H1 (cell line): Measurements from ENCODE around the gene SCO2. TPM values are rescaled to one million over a fixed set of nuclear protein-coding genes. Genes with fewer than 3 reads are reported as not detected.

ENCODE experiments used
- CTCF ChIA-PET: fragments of 300-600 bp; sonication (Branson Sonifier 250); formaldehyde crosslinking; loops from one replicate; lab custom pipeline; 2021; ENCODE audit not compliant: partially characterized antibody; lab: Charles Lee
- POLR2A ChIA-PET: fragments of 300-600 bp; sonication (Branson Sonifier 250); formaldehyde crosslinking; loops from one replicate; lab custom pipeline; 2021; ENCODE audit warnings: inconsistent platforms; ENCODE audit not compliant: partially characterized antibody; lab: Charles Lee
- DNase-seq, 2 experiments: peaks; one replicate each; pipeline versions ENCODE4 v3.0.0 to v3.0.0-alpha.2; 2010 to 2022; ENCODE audit warnings: low spot score in 2 of 2, low read depth in 1 of 2, mixed read lengths in 1 of 2
- FAIRE-seq: peaks from 2 replicates; lab custom pipeline; 2011; peaks lifted over from hg19 to GRCh38; lab: Jason Lieb, UNC
- H2AFZ ChIP-seq: 2 replicates; pipeline ENCODE4 v1.8.1; 2012; ENCODE audit warnings: low read length, inconsistent platforms
- H2AK5ac ChIP-seq: 2 replicates; pipeline ENCODE4 v1.6.1; 2013; ENCODE audit warnings: low read depth, low read length
- H2BK120ac ChIP-seq: replicated peaks from 2 replicates; pipeline ENCODE3; 2013; ENCODE audit warnings: low read depth, low read length, inconsistent platforms
- H2BK12ac ChIP-seq: 2 replicates; pipeline ENCODE4 v1.6.1; 2013; ENCODE audit warnings: low read depth, low read length
- H2BK15ac ChIP-seq: 2 replicates; pipeline ENCODE4 v1.6.1; 2013; ENCODE audit warnings: low read length
- H2BK20ac ChIP-seq: 2 replicates; pipeline ENCODE4 v1.6.1; 2013; ENCODE audit warnings: low read length
- H2BK5ac ChIP-seq: 2 replicates; pipeline ENCODE4 v1.6.1; 2013; ENCODE audit warnings: low read depth, low read length
- H3K14ac ChIP-seq: 2 replicates; pipeline ENCODE4 v1.6.1; 2013; ENCODE audit warnings: inconsistent platforms; ENCODE audit not compliant: insufficient read length
- H3K18ac ChIP-seq: 2 replicates; pipeline ENCODE4 v1.6.1; 2013; ENCODE audit warnings: low read length; ENCODE audit errors: extremely low read depth
- H3K23ac ChIP-seq: 2 replicates; pipeline ENCODE4 v1.6.1; 2013; ENCODE audit warnings: inconsistent platforms; ENCODE audit not compliant: insufficient read length
- H3K23me2 ChIP-seq: 2 replicates; pipeline ENCODE4 v1.6.1; 2013; ENCODE audit warnings: low read depth, low read length
- H3K27ac ChIP-seq: 2 replicates; pipeline ENCODE4 v1.6.1; 2011; ENCODE audit warnings: low read depth, low read length, inconsistent platforms
- H3K27me3 ChIP-seq, 4 experiments: replicated peaks in 1 of 4; 1 replicate in 1 of 4; 2 replicates in 3 of 4; pipeline versions ENCODE4 v1.6.1 to v1.8.1; 2011 to 2013; ENCODE audit warnings: low read length in 3 of 4, mild to moderate bottlenecking in 3 of 4, inconsistent platforms in 2 of 4, mixed read lengths in 2 of 4, moderate library complexity in 1 of 4; ENCODE audit not compliant: control insufficient read depth in 3 of 4, insufficient read depth in 3 of 4; ENCODE audit errors: extremely low read depth in 1 of 4
- H3K36me3 ChIP-seq, 4 experiments: 2 replicates each; pipeline versions ENCODE4 v1.6.1 to v1.8.1; 2011 to 2013; ENCODE audit warnings: mild to moderate bottlenecking in 4 of 4, low read length in 3 of 4, moderate library complexity in 2 of 4, control low read depth in 1 of 4, inconsistent platforms in 1 of 4; ENCODE audit not compliant: insufficient read depth in 4 of 4, control insufficient read depth in 2 of 4
- H3K4ac ChIP-seq: replicated peaks from 2 replicates; pipeline ENCODE3; 2013; ENCODE audit warnings: low read length, low read depth, mixed read lengths, inconsistent platforms; ENCODE audit not compliant: insufficient read length
- H3K4me1 ChIP-seq, 4 experiments: replicated peaks in 1 of 4; 1 replicate in 1 of 4; 2 replicates in 3 of 4; pipeline versions ENCODE4 v1.6.1 to v1.8.1; 2011 to 2013; ENCODE audit warnings: low read length in 3 of 4, inconsistent platforms in 2 of 4, mixed read lengths in 1 of 4; ENCODE audit not compliant: insufficient read depth in 4 of 4, control insufficient read depth in 3 of 4
- H3K4me2 ChIP-seq, 2 experiments: 2 replicates each; pipeline versions ENCODE4 v1.6.1 to v1.8.1; 2011 to 2013; ENCODE audit warnings: low read depth in 2 of 2, low read length in 2 of 2, control low read depth in 1 of 2, inconsistent platforms in 1 of 2, mild to moderate bottlenecking in 1 of 2; ENCODE audit not compliant: insufficient read depth in 1 of 2
- H3K4me3 ChIP-seq, 4 experiments: fragments of 200-600, 300-600 bp in 1 of 4; sonication (generic), shearing (Covaris generic), sonication (Bioruptor Twin) in 1 of 4; 2 replicates each; pipeline versions ENCODE4 v1.5.1 to v1.8.1; 2011 to 2016; ENCODE audit warnings: low read length in 4 of 4, low read depth in 3 of 4, control low read depth in 2 of 4, inconsistent platforms in 2 of 4, mild to moderate bottlenecking in 2 of 4, mixed read lengths in 1 of 4, moderate library complexity in 1 of 4; ENCODE audit not compliant: insufficient read depth in 2 of 4; ENCODE audit errors: extremely low read depth in 1 of 4
- H3K56ac ChIP-seq: replicated peaks from 2 replicates; pipeline ENCODE3; 2013; ENCODE audit warnings: low read depth, mild to moderate bottlenecking, mixed read lengths, low read length, inconsistent platforms; ENCODE audit not compliant: insufficient read length
- H3K79me1 ChIP-seq: 2 replicates; pipeline ENCODE4 v1.6.1; 2013; ENCODE audit warnings: low read depth, low read length, control low read depth
- H3K79me2 ChIP-seq, 2 experiments: 2 replicates each; pipeline versions ENCODE4 v1.6.1 to v1.8.1; 2012 to 2013; ENCODE audit warnings: low read length in 2 of 2, mild to moderate bottlenecking in 2 of 2, inconsistent platforms in 1 of 2; ENCODE audit not compliant: insufficient read depth in 2 of 2, control insufficient read depth in 1 of 2
- H3K9ac ChIP-seq, 4 experiments: replicated peaks in 1 of 4; 1 replicate in 1 of 4; 2 replicates in 3 of 4; pipeline versions ENCODE4 v1.6.1 to v1.8.1; 2011 to 2013; ENCODE audit warnings: low read depth in 3 of 4, low read length in 3 of 4, control low read depth in 2 of 4, mild to moderate bottlenecking in 2 of 4, moderate library complexity in 2 of 4, inconsistent platforms in 1 of 4; ENCODE audit errors: extremely low read depth in 1 of 4
- H3K9me3 ChIP-seq, 2 experiments: 2 replicates each; pipeline versions ENCODE4 v1.6.1 to v1.8.1; 2012 to 2013; ENCODE audit warnings: mild to moderate bottlenecking in 2 of 2, moderate library complexity in 2 of 2, control low read depth in 1 of 2, inconsistent platforms in 1 of 2, low read depth in 1 of 2, low read length in 1 of 2, mixed read lengths in 1 of 2; ENCODE audit not compliant: insufficient read depth in 2 of 2
- H4K20me1 ChIP-seq, 2 experiments: replicated peaks in 1 of 2; 2 replicates each; pipeline versions ENCODE3 to v1.8.1; 2011 to 2013; ENCODE audit warnings: inconsistent platforms in 2 of 2, low read length in 2 of 2, mild to moderate bottlenecking in 1 of 2; ENCODE audit not compliant: insufficient read depth in 2 of 2, control insufficient read depth in 1 of 2
- H4K5ac ChIP-seq: 2 replicates; pipeline ENCODE4 v1.6.1; 2013; ENCODE audit warnings: low read length, low read depth, mixed read lengths, inconsistent platforms; ENCODE audit not compliant: insufficient read length
- H4K8ac ChIP-seq: 2 replicates; pipeline ENCODE4 v1.8.0; 2013; ENCODE audit warnings: mild to moderate bottlenecking, moderate library complexity, low read length, inconsistent platforms; ENCODE audit not compliant: insufficient read depth; ENCODE audit errors: extremely low read depth
- H4K91ac ChIP-seq: replicated peaks from 2 replicates; pipeline ENCODE3; 2013; ENCODE audit warnings: low read length, mixed read lengths, inconsistent platforms; ENCODE audit not compliant: insufficient read length
- CEBPB ChIP-seq: IDR thresholded peaks from 2 replicates; pipeline ENCODE4 v1.6.1; 2012; ENCODE audit warnings: low read depth, low read length
- EP300 ChIP-seq, 2 experiments: IDR thresholded peaks; 1 replicate in 1 of 2; 2 replicates in 1 of 2; pipeline ENCODE4 v1.6.1; 2011 to 2012; ENCODE audit warnings: low read depth in 2 of 2, low read length in 2 of 2, mild to moderate bottlenecking in 2 of 2, borderline replicate concordance in 1 of 2, inconsistent platforms in 1 of 2, moderate library complexity in 1 of 2
- KDM5A ChIP-seq: fragments of 200-600 bp; IDR thresholded peaks from 2 replicates; pipeline ENCODE4 v1.7.1; 2012; ENCODE audit warnings: mild to moderate bottlenecking, low read length, inconsistent platforms, mixed read lengths
- NRF1 ChIP-seq: IDR thresholded peaks from 2 replicates; pipeline ENCODE4 v1.6.1; 2011; ENCODE audit warnings: mild to moderate bottlenecking, low read depth, low read length, improper control_type of control experiment
- POLR2A ChIP-seq, 2 experiments: IDR thresholded peaks; 1 replicate in 1 of 2; 2 replicates in 1 of 2; pipeline ENCODE4 v1.6.1; 2011; ENCODE audit warnings: low read depth in 2 of 2, low read length in 2 of 2, mild to moderate bottlenecking in 2 of 2; ENCODE audit errors: control extremely low read depth in 1 of 2
- SIN3A ChIP-seq, 2 experiments: IDR thresholded peaks in 1 of 2; conservative IDR thresholded peaks in 1 of 2; 2 replicates each; pipeline ENCODE4 v1.6.1; 2011 to 2012; ENCODE audit warnings: low read length in 2 of 2, improper control_type of control experiment in 1 of 2, low read depth in 1 of 2, mild to moderate bottlenecking in 1 of 2
- YY1 ChIP-seq: IDR thresholded peaks from 2 replicates; pipeline ENCODE4 v1.6.1; 2011; ENCODE audit warnings: low read depth, mild to moderate bottlenecking, low read length
- WGBS, 2 experiments: shearing (Covaris generic) in 1 of 2; methylation state at CpG; one replicate each; pipeline versions ENCODE4 v1.1.6 to v1.1.7; 2013 to 2015; ENCODE audit warnings: low lambda C conversion rate in 2 of 2, mixed read lengths in 2 of 2, inconsistent platforms in 1 of 2, low coverage in 1 of 2, missing lambda C conversion rate in 1 of 2; ENCODE audit not compliant: insufficient replicate concordance in 2 of 2, insufficient coverage in 1 of 2, insufficient read length in 1 of 2; ENCODE audit errors: extremely low coverage in 1 of 2, missing lambda C conversion rate in 1 of 2; 5-methylcytosine and 5-hydroxymethylcytosine counted together
- polyA plus RNA-seq, 7 experiments: library from polyadenylated mRNA; depleted of rRNA in 3 of 7; stranded (reverse) in 5 of 7; unstranded in 2 of 7; fragments of >200 nt in 5 of 7; fragments of 200-250 nt in 2 of 7; gene quantifications; 1 replicate in 5 of 7; 2 replicates in 1 of 7; 4 replicates in 1 of 7; pipeline versions ENCODE4 v1.2.1 to v1.2.3, GENCODE V29; 2011 to 2013; ENCODE audit warnings: missing spikeins in 2 of 7, mixed read lengths in 2 of 7
- total RNA-seq: library from RNA; stranded (reverse); fragmentation: NEBNext Ultra II Directional; extraction: Animal tissue kit (Norgen Biotek cat#: 25700); gene quantifications from 2 replicates; pipeline ENCODE4 v1.2.1, GENCODE V29; 2021
- TF ChIP-seq, protein P1 (sequence below): IDR thresholded peaks from 2 replicates; pipeline ENCODE4 v1.6.1; 2011; ENCODE audit warnings: low read depth, mild to moderate bottlenecking, low read length; ENCODE audit not compliant: insufficient read depth
- TF ChIP-seq, protein P2 (sequence below), 3 experiments: IDR thresholded peaks; 1 replicate in 2 of 3; 2 replicates in 1 of 3; pipeline versions ENCODE4 v1.5.1 to v1.6.1; 2011; ENCODE audit warnings: low read length in 3 of 3, mild to moderate bottlenecking in 3 of 3, inconsistent platforms in 2 of 3, low read depth in 1 of 3, moderate library complexity in 1 of 3; ENCODE audit not compliant: insufficient read depth in 1 of 3; ENCODE audit errors: control extremely low read depth in 1 of 3

Gene SCO2
- total and polyA plus RNA-seq, 2 of the 8 experiments (the other 6 are each of a cell fraction or from before 2014, with no cell fraction given): 2.0 TPM; not detected in 1

DNA sequence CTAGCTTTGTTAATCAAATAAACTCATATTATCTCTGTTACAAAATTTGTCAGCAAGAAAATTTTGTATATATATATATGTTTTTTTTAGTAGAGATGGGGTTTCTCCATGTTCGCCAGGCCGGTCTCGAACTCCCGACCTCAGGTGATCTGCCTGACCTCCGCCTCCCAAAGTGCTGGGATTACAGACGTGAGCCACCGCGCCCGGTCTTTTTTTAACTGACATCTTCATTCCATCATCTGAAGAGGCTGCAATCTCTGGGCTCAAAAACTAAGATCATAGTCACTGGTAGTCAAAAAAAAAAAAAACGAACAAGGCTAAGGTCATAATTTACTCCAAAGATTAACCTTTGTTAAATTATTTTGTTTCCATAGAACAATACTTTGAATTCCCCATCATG is 15.0 kb upstream of the SCO2 start:
- H4K91ac ChIP-seq: no peak overlapping the region
- FAIRE-seq: no peak
- H2AK5ac ChIP-seq: no peak overlapping the region
- 78% methylated on average over 10 of the region's 10 CpGs; no CpG with 5 or more reads in 1 of the 2 experiments for WGBS, 2 experiments
- ChIA-PET CTCF (interaction anchor here (0.6 to 6.6 kb wide), 4 partner anchors 15 to 1024 kb away, joined by 3 to 36 read pairs (median 3); partner anchors contain the start of gene SCO2), POLR2A (interaction anchor here (1.2 kb wide), 1 partner anchor 12 kb away, joined by 3 read pairs; no protein-coding TSS in a partner anchor)
- H3K27me3 ChIP-seq: peaks cover 0 to 10% (median 6%) of the 10 kb centered on the region in 4 experiments; a peak in 5 of 7 replicates
- no peaks in the 10 kb centered on the region for H3K23me2 ChIP-seq
- no peak overlapping the region for H3K18ac ChIP-seq
- H3K9me3 ChIP-seq: no peaks in the 10 kb centered on the region
- no peaks in the 10 kb centered on the region for H3K36me3 ChIP-seq
- no peak overlapping the region for H2BK15ac ChIP-seq
- no peak overlapping the region for H3K4me3 ChIP-seq
- H3K4me1 ChIP-seq: peaks cover 0 to 2% (median 0%) of the 10 kb centered on the region in 4 experiments; a peak in 1 of 7 replicates
- no peak overlapping the region for H3K9ac ChIP-seq
- H3K27ac ChIP-seq: no peak overlapping the region
- H4K5ac ChIP-seq: no peak overlapping the region
- no peak overlapping the region for H2BK120ac ChIP-seq
- H4K20me1 ChIP-seq: no peaks in the 10 kb centered on the region
- no peak for DNase-seq
- H3K4me2 ChIP-seq: no peak overlapping the region
- H2BK12ac ChIP-seq: no peak overlapping the region
- H3K4ac ChIP-seq: no peak overlapping the region
- no peak overlapping the region for H3K14ac ChIP-seq
- H2BK20ac ChIP-seq: no peak overlapping the region
- no peak overlapping the region for H3K23ac ChIP-seq
- H3K56ac ChIP-seq: no peak overlapping the region
- no peak overlapping the region for H2BK5ac ChIP-seq
- H4K8ac ChIP-seq: no peak overlapping the region
- no peaks in the 10 kb centered on the region for H3K79me1 ChIP-seq
- no peak overlapping the region for H2AFZ ChIP-seq
- no peaks in the 10 kb centered on the region for H3K79me2 ChIP-seq
- TF ChIP-seq, protein P1, sequence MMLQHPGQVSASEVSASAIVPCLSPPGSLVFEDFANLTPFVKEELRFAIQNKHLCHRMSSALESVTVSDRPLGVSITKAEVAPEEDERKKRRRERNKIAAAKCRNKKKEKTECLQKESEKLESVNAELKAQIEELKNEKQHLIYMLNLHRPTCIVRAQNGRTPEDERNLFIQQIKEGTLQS: no peak
- TF ChIP-seq YY1 (no peak), KDM5A (no peak), CEBPB (no peak), NRF1 (no peak), POLR2A (IDR thresholded peaks at IDR 0.05; ENCODE audit: control extremely low read depth in 1 of 2, low read depth in 2 of 2, low read length in 2 of 2) (no peak), SIN3A (conservative IDR thresholded peaks at IDR 0.05 in 1 of 2, IDR thresholded peaks at IDR 0.05 in 1 of 2; ENCODE audit: low read depth in 1 of 2, low read length in 2 of 2) (no peak), EP300 (IDR thresholded peaks at IDR 0.05; ENCODE audit: borderline replicate concordance in 1 of 2, low read depth in 2 of 2, low read length in 2 of 2) (no peak)
- TF ChIP-seq, protein P2, sequence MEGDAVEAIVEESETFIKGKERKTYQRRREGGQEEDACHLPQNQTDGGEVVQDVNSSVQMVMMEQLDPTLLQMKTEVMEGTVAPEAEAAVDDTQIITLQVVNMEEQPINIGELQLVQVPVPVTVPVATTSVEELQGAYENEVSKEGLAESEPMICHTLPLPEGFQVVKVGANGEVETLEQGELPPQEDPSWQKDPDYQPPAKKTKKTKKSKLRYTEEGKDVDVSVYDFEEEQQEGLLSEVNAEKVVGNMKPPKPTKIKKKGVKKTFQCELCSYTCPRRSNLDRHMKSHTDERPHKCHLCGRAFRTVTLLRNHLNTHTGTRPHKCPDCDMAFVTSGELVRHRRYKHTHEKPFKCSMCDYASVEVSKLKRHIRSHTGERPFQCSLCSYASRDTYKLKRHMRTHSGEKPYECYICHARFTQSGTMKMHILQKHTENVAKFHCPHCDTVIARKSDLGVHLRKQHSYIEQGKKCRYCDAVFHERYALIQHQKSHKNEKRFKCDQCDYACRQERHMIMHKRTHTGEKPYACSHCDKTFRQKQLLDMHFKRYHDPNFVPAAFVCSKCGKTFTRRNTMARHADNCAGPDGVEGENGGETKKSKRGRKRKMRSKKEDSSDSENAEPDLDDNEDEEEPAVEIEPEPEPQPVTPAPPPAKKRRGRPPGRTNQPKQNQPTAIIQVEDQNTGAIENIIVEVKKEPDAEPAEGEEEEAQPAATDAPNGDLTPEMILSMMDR (IDR thresholded peaks at IDR 0.05; ENCODE audit: control extremely low read depth in 1 of 3, insufficient read depth in 1 of 3, low read depth in 1 of 3, low read length in 3 of 3): no peak
